Stomach (tissue), 4 donors: ENCODE results near the gene KLK8.

Experiments used
- CTCF ChIP-seq, 7 experiments: fragments of 450-650 bp in 4 of 7; fragments of 200-600 bp in 3 of 7; sonication (generic) in 3 of 7; IDR thresholded peaks; one replicate each; pipeline ENCODE4 v1.5.1; 2016 to 2019; ENCODE audit warnings: antibody characterized with exemption in 7 of 7, control low read depth in 2 of 7, mild to moderate bottlenecking in 1 of 7
- EP300 ChIP-seq: sonication (generic); formaldehyde crosslinking; IDR thresholded peaks from one replicate; pipeline ENCODE4 v1.6.1; 2017; ENCODE audit warnings: antibody characterized with exemption
- POLR2AphosphoS5 ChIP-seq, 3 donors: sonication (generic); formaldehyde crosslinking; IDR thresholded peaks; one replicate each; pipeline ENCODE4 v1.6.1; 2016; ENCODE audit warnings: antibody characterized with exemption in 3 of 3

DNA sequence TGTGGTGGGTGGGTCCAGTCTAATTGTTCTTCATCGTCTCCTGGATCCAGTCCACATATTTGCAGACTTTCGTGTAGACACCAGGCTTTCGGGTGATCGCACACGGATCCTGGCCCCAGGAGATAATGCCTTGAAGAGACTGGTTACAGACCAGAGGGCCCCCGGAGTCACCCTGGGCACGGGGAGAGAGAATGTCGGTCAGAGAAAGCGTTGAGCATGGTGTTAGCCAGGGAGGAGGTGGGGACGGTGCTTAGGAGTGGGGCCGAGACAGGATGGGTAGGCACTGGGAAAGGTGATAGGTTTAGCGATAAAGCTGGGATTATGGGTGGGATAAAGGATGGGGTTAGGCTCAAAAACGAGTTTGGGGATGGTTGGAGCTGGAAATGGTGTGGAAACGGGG lies 21.1 kb upstream of the KLK8 start:
- TF ChIP-seq POLR2AphosphoS5 (IDR thresholded peaks at IDR 0.05): no peak
- no peak for TF ChIP-seq EP300
- no peak for TF ChIP-seq CTCF (IDR thresholded peaks at IDR 0.05)
